ENCODE measurements around the gene HIPK3. TPM values are rescaled to one million over a fixed set of nuclear protein-coding genes. Genes with fewer than 3 reads are reported as not detected.
"Not testable (repeated sequence)": the region's sequence is repeated elsewhere in the genome, so short reads cannot be mapped to it uniquely, and the experiment has no call there.

The HIPK3 gene
- polyA plus RNA-seq, 3 donors, result 10.8 to 49.6 (median 42.7) TPM

DNA sequence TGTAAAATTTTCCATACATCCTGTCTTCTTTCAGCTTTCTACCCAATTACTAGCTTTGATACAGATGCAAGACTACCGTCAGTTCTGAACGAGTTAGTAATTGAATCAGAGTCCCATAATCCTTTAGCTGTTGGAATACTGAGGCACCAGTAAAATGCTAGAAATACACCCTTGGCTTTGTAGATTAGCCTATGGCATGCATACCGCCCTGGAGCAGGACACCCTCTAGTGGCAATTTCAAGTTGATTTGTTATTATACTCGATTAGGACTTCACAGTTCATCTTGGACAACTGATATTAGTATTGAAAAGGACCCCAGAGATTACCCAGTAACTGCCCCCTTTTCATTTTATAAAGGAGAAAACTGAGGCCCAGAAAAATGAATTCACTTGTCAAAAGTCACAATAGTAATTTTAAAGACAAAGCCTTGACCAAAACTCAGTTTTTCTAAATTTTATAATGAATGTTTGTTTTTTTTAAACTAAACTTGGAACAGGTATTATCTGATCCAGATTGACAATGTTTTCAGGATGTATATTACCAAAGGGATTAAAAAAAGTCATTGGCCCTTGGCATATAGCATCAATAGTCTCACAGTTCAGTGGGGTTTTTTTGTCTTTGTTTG is 72.6 kb downstream of the HIPK3 start:
- no peak overlapping the region for H3K27ac ChIP-seq (ENCODE audit: low read depth, low read length)
- 9 to 28% (median 18%) methylated on average over 4 of the region's 4 CpGs for WGBS, 3 donors

DNA sequence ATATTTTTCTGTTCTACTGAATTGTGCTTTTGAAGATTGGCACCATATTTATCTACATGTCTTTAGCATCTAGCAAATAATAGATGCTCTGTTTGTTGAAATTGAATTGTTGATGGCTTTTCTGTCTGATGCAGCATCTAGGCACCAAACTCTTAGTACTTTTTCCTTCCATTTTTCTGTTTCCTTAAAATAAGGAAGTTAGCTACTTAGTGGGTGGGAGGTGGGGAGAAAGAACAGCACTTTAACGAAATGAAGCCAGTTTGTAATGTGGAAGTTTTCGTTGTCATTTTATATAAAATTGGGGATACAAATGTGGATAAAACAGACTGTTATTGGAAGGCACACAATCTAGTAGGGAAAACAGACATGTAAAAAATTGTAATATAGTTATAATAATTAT is 76.6 kb downstream of the HIPK3 start:
- H3K27ac ChIP-seq (ENCODE audit: low read depth, low read length), result no peak overlapping the region
- WGBS, 3 donors, result 52 to 81% (median 52%) methylated on average over 2 of the region's 2 CpGs

DNA sequence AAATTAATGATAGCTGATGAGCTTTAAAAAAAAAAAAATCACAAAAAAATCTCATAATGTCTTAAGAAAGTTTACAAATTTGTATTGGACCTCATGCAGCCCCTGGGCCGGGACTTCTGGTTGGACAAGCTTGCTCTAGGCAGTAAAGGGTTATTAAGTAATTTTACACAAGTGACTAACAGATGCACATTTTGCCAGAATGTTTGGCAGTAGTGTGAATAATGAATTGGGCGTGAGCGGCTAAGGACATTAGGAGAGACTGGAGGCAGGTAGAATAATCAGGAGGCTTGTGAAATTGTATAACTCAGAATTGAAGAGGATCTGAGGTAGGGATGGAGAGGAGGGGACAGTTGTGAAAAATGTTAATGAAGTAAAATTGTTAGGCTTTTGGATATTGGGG is 77.4 kb downstream of the HIPK3 start:
- no peak overlapping the region for H3K27ac ChIP-seq (ENCODE audit: low read depth, low read length)
- 88 to 91% (median 90%) methylated on average over 3 of the region's 3 CpGs for WGBS, 3 donors

DNA sequence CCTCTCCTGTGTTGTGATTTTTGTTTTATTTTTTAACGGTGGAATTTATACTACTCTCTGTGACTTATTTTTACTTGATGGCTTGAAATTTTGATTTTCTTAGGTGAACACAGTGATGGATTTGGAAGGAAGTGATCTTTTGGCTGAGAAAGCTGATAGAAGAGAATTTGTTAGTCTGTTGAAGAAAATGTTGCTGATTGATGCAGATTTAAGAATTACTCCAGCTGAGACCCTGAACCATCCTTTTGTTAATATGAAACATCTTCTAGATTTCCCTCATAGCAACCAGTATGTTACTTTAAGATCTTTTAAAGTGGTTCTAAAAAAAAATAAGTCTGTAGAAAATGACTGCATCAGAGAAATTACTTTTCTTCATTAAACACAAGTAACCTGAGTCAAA is 82.1 kb downstream of the HIPK3 start:
- no peak overlapping the region for H3K27ac ChIP-seq (ENCODE audit: low read depth, low read length)
- 87 to 90% (median 89%) methylated on average over 1 of the region's 1 CpG for WGBS, 3 donors

DNA sequence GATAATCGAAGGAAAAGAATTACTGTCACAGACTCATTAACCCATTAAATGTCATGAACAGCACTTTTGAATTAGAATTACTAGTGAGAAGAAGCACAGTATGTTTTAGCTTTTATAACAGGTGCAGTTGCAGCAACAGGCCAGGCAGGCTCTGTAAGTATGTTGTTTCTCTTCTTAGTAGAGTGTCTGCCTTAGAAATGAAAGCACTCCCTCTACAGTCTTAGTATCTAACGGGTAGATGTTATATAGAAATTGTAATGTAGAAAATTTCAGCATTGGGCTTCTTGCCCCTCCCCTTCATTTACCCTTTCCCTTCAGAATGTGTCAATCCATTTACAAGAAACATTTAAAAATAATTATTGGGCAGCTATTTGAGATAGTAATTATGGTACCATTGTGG is 87.4 kb downstream of the HIPK3 start:
- H3K27ac ChIP-seq (ENCODE audit: low read depth, low read length), result no peak overlapping the region

DNA sequence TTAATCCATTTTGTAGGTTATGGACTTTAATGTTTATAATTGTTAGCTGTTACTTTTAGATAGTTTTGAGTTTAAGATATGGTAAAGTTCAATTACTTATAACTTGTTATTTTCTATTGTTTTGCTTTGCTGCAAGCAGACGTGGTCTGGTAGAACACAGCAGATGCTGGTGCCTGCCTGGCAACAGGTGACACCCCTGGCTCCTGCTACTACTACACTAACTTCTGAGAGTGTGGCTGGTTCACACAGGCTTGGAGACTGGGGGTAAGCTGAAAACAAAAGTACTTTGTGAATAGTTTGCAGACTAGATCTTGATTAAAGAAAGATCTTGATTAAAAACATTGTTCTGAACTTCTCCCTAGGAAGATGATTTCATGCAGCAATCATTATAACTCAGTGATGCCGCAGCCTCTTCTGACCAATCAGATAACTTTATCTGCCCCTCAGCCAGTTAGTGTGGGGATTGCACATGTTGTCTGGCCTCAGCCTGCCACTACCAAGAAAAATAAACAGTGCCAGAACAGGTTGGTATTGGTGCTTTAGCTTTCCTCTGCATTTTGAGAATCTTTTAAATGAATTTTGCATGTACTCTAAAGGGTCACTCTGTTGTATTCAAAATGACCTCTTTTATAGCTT is 90.4 kb downstream of the HIPK3 start:
- no peak overlapping the region for H3K27ac ChIP-seq (ENCODE audit: low read depth, low read length)
- 80 to 82% (median 80%) methylated on average over 2 of the region's 2 CpGs for WGBS, 3 donors

More for the DNA sequence above, 87.4 kb downstream of the HIPK3 start:
- WGBS, 3 donors, result 42 to 62% (median 49%) methylated on average over 2 of the region's 2 CpGs

DNA sequence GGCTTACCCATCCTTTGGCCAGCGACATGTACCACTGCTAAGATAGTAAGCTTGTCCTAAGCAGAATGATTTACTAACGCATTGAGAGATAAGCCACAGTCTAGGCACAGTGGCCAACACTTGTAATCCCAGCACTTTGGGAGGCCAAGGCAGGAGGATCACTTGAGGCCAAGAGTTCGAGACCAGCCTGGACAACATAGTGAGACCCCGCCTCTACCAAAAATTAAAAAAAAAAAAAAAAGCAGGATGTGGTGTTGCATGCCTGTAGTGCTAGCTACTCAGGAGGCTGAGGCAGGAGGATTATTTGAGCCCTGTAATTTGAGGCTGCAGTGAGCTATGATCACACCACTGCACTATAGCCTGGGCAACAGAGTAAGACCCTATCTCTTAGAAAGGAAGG is 93.1 kb downstream of the HIPK3 start:
- H3K27ac ChIP-seq (ENCODE audit: low read depth, low read length), result no peak overlapping the region
- 98 to 99% (median 98%) methylated on average over 4 of the region's 4 CpGs for WGBS, 3 donors

DNA sequence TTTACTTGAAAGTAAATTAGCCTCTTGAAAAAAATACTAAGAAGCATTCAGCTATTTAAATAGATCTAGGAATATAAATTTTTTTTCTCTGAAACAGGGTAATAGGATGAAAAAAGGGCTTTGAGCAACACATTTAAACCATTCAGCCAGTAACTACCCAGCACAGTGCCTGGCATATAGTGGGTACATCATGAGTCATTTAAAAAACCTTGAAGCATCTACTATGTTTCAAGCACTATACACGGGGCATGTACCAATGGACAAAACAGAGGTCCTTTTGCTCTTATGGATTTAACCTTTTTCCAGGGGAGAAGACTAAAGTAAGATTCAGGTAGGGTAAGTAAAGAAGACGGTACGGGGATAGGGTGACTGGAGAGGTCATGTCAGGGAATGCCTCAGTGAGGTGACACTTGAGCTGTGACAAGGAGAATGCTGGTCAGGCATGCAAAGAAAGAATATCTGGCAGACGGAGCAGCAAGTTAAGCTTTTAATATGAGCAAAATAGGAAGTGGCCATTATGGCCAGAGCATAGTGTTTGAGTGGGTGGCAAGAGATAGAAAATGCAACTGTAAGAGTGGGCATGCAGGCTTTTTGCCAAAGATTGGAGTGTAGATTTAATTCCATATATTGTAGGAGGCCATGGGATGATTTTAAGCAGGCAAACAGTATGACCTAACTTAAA is 101.1 kb downstream of the HIPK3 start:
- no peak overlapping the region for H3K27ac ChIP-seq (ENCODE audit: low read depth, low read length)
- 72 to 78% (median 78%) methylated on average over 4 of the region's 4 CpGs for WGBS, 3 donors

DNA sequence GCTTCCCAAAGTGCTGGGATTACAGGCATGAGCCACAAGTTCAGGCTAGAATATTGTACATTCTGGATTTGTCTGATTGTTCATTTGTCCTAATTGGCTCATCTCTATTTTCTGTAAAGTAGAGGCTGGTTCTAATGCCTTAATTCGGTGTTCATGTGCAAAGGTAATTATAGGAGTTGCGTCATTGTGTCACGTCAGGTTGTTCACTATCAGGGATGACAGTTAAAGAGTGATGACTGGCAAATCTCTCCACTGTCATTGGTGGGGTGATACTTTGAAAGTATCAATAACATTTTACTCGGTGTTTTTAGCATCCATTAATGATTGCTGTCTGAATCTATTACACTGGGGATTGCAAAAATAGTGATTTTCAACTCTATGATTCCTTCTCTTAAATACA is 103.5 kb downstream of the HIPK3 start:
- H3K27ac ChIP-seq (ENCODE audit: low read depth, low read length), result no peak overlapping the region
- 60 to 74% (median 72%) methylated on average over 4 of the region's 4 CpGs for whole genome bisulfite sequencing, 3 donors

DNA sequence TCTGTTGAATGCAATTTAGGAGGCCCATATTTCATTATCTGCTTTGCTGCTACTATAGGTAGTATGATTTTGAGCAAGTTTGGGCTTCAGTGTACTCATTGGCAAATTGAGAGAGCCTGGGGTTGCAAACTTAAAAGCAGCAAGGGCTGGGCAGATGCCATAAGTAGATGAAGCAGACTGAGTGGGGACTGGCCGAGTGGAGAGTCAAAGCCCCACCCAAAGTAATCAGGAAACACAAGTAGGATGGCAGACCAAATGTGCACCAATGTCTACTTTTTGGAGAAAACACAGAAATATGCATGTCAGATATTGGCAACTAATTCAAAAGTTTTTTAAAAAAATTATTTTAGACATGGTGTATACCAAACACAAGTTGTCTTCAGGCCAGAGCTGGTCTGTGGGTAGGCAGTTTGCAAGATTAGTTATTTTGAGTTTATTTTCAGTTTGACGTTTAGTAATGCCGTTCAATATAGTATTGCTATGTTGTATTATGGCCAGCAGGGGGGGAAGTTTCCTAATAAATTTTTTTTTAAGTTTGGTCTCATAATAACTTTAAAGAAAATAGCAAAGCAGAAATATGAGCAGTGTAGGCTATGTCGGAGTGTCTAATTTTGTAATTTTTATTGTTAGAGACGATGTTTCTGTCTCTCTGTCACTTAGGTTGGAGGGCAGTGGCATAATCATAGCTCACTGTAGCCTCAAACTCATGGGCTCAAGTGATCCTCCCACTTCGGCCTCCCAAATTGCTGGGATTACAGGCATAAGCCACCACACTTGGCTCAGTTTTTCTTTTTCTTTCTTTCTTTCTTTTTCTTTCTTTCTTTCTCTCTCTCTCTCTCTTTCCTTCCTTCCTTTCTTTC is 105.1 kb downstream of the HIPK3 start:
- H3K27ac ChIP-seq (ENCODE audit: low read depth, low read length), result no peak overlapping the region
- WGBS, 3 donors, result 20 to 21% (median 20%) methylated on average over 6 of the region's 6 CpGs

DNA sequence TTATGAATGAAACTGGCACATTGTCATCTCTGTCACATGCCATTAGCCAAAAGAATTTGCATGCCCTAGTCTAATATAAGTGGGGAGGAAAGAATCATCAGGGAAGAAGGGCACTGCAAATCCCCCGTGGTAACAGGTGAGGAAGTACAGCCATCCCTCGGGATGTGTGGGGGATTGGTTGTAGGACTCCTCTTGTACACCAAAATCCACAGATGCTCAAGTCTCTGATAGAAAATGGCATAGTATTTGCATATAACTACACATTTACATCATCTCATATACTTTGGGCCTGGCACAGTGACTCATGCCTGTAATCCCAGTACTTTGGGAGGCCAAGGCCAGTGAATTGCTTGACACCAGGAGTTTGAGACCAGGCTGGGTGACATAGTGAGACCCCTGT is 109.7 kb downstream of the HIPK3 start:
- H3K27ac ChIP-seq (ENCODE audit: low read depth, low read length), result no peak overlapping the region
- 85 to 90% (median 88%) methylated on average over 2 of the region's 2 CpGs for WGBS, 3 donors

DNA sequence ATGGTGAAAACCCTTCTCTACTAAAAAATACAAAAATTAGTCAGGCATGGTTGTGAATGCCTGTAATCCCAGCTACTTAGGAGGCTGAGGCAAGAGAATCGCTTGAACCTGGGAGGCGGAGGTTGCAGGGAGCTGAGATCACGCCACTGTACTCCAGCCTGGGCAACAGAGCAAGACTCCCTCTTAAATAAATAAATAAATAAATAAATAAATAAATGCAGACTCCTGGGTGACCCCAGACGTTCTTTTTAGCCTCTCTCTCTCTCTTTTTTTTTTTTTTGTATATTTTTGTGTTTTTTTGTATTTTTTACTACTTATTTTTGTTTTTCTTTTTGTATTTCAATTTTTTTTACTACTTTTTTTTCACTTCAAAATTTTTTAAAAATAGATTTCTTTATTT is 111.3 kb downstream of the HIPK3 start:
- not testable (repeated sequence) for H3K27ac ChIP-seq (ENCODE audit: low read depth, low read length)
- WGBS, 3 donors, result 91 to 92% (median 92%) methylated on average over 4 of the region's 4 CpGs

DNA sequence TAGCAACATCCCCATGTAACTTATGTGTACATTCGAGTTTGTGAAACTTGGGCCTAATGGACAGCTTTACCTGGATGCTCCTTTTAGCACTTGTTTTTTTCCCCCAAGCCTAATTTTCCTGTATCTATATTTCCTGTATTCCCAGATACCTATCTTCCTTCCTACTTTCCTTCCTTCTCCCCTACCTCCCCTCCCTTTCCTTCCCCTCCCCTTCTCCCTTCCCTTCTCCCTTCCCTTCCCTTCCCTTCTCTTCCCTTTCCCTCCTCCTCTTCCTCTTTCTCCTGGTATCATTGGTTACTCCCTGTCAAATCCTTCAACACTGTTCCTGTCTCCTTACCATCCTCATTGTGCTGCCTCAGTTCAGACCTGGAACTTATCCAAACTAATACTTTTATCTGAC is 111.8 kb downstream of the HIPK3 start:
- 88 to 100% (median 95%) methylated on average over 1 of the region's 1 CpG for WGBS, 3 donors
- no peak overlapping the region for H3K27ac ChIP-seq (ENCODE audit: low read depth, low read length)

DNA sequence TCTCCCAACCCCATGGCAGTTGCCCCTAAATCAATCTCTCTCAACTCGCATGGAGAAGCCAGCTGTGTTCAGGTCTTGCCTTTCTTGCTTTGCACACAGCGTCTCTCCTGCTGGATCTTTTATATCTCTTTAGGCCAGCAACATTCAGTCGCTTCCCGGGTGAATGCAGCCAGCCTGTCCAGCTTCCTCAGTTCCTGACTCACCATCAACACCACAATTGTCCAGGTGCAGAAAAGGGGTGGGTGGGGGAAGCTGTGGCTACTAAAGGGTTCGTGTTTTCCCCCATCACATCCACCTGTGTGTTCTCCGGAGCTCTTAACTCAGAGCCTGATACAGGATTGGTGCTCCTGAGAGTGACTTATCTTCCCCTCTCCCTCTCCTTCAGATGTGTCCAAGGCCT is 116.5 kb downstream of the HIPK3 start:
- WGBS, 3 donors, result 66 to 83% (median 83%) methylated on average over 6 of the region's 6 CpGs
- H3K27ac ChIP-seq (ENCODE audit: low read depth, low read length), result no peak overlapping the region

DNA sequence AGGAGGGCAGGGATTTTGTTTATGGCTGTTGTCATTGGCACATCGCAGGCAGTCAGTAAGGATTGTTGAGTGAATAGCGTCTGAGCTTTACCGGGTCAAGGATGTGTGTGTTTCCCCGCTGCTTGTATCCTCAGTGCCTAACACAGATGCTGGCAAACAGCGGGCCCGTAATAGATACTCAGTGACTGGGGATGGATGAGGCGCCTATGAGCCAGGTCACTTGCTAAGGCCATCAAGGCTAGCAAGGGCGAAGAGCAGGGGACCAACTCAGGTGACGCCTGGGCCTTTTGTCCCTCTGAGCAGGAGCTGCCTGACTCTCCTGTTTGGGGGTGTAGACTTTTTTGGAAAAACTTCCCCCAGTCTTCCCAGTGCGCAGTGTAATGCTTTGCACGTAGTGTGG is 118.1 kb downstream of the HIPK3 start:
- WGBS, 3 donors, result 79 to 85% (median 84%) methylated on average over 11 of the region's 11 CpGs

DNA sequence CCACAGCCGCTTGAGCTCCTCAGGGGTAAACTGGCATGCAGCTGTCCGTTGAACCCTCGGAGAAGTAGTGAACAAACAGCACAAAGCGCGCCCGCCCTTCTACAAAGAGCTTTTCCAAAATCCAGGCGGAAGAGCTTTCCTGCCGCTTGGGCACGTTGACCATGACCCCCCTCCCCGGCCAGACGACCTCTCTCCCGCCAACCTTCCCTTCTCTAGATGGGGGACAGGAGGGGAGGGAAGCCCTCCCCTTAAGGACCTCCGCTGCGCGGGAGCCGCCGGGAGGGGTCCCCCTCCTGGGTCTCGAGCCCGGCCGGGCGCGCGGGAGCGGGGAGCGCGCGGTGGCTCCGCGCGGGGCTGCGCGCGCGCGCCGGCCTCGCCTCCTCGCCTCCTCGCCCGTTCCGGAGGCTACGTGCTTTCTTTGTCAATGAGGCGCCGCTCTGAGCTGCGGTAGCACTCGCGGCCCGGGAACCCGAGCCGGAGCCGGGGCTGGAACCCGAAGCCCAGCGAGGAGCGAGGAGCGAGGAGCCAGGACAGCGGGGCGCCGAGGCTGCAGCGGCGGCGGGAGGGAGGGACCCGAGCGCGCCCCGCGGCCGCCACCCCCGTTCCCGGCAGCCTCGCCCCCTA is 118.6 kb downstream of the HIPK3 start, which contains the start of gene KIAA1549L:
KIAA1549L (plus strand) TSS at position 421 of the 624 bp plus-strand sequence.
- H3K27ac ChIP-seq (ENCODE audit: low read depth, low read length), result no peak within 1 kb of the TSS
- 2 to 3% (median 2%) methylated on average over 53 to 70 of the region's 70 CpGs for WGBS, 3 donors

More for the DNA sequence above, 118.1 kb downstream of the HIPK3 start:
- H3K27ac ChIP-seq (ENCODE audit: low read depth, low read length), result no peak overlapping the region

DNA sequence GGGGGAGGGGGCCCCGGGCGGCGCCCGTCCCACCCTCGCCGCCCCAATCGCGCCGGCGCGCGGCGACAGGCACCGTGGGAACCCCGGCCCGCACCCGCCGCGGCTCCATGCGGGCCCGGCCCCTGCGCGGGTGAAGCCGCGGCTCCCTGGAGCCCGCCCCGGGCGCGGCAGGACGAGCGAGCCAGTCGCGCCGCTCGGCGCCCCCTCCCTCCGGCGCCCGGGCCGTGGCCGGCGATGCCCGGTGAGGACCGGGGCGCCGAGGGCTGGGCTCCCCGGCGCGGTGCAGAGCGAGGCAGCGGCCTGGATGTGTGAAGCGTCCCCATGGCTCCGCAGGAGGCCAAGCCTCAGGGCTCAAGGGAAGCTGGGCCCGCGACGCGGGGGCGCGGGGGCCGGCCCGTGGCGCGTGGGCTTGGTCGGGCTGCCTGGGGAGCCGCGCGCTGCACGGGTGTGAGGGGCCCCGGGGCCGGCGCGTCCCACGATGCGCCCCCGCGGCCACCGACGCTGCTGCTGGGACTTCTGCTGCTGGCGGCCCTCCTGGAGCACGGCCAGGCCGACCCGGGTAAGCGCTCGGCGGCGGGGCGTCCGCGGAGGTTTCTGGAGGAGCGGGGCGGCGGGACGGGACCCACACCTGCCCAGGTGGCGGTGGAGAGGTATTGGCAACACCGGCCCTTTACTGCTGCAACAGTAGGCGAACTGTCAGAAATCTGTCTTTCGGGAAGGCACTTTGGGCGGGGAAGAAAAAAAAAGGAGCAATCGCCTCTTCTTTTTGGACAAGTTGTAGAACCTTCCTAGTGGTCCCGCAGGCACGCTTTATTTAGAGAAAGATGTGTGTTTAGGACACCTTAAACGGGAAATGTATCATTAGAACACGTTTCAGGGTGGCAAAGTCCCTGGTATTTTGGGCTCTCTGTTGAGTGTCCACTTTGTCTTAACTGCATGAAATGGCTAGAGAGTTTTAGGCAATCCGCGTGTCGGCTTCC is 119.4 kb downstream of the HIPK3 start:
- WGBS, 3 donors, result 4 to 7% (median 6%) methylated on average over 51 to 104 of the region's 106 CpGs
- no peak overlapping the region for H3K27ac ChIP-seq (ENCODE audit: low read depth, low read length)

Data from adipose tissue (tissue), 3 donors.